ELR (cell line): ENCODE data around the gene NLGN4Y.

ENCODE experiments used
- DNase-seq: peaks from one replicate; pipeline ENCODE4 v3.0.0-alpha.2; 2015; ENCODE audit warnings: low read depth

NLGN4Y gene

DNA sequence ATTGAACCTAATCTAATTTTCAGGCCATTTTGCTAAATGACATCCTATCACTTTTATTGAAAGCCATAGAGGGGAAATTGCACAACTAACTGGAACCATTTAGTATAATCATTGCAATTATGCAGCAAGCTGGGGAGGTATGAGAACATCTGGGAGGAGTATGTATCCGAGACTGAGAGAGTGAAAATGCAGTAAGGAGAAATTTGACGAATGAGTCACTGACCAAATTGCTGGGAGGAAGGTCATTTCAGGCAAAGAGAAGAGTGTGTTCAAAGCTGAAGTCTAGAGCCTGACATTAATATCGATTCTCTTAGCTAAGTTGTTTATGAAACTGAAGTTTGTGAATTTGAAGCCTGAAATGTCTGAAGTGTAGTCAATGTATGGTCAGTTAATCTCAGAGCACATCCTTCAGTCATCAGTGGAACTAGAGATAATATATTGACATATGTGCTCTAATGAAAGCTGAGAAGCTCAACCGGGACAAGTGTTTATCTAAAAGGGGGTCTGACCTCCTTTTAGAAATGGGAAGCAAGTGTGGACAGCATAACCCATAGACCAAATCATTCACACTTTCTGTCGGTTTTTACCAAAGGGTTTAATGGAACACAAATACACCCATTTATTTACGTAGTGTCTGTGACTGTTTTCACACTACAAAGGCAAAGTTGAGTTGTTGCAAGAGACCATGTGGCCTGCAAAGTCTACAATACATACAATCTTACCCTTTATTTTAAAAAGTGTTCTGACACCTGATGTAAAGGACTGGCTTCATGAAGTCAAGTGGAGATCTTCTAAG lies 120.0 kb downstream of the NLGN4Y start:
- peak; percentile 47 for DNase-seq

DNA sequence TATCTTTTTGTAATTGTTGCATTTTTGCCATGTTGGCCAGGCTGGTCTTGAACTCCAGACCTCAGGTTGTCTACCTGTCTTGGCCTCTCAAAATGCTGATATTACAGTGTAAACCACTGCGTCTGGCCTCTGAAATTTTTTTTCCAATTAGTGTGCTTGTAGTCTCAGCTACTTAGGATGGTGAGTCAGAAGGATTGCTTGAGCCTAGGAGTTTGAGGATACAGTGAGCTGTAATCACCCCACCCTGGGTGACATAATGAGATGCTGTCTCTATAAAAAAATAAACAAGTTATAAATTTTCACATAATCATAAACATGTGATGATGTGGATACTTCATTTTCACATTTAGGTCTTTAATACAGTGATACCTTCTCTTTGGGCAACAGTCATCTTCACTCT lies 154.9 kb downstream of the NLGN4Y start:
- DNase-seq, result peak; percentile 0

DNA sequence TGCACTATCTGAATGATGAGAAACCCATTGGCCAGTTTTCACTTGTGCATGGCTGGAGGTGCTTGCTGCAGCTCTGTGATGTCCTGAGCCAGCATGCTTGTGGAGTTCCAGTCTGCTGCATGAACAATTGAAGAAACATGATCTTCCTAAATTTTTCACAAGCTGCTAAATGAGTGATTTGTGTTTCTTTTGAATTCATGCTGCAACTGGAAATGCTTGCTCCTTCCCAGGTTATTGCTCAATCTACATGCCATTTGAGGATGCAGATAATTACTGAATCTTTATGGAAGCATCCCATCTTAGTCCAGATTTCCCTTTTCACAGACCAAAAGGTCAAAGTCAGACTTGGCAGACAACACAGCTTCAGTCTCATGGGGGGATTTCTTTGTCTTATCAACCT lies 170.2 kb downstream of the NLGN4Y start:
- no peak for DNase-seq

DNA sequence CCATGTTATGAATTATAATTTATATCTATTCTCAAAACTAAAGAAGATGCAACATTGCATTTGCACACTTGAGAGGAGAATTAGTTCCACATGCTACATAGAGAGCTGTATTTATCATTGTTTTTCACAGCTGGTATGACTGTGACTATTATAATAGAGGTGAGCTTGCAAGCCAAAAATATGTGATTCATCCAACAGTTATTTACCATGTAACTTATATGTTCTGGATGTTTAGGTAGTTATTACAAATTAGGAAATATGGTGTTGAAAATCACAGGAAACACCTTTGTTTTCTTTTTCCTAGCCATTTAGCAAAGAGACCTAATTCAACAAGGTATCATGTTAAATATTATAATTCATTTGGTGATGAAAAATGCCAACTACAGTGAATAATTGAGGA lies 183.8 kb downstream of the NLGN4Y start:
- DNase-seq, result no peak

DNA sequence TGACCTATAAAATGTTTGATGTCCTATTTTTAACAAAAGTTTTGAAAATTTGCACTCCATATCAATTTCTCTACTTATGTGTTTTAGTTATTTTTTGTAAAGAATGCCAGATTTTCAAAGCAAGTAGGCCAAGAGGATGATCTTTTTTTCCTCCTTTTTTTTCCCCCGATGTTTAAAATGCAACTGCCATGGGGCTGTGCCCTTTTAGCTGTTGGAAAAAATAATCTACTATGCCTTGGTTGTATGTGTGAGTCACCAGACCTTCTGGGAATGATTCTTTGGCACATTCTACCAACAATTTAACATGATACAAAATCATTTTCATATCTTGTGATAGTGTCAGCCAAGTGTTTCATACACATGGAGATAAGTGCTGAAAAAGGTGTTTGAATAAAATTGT lies 217.3 kb downstream of the NLGN4Y start:
- DNase-seq, result no peak

DNA sequence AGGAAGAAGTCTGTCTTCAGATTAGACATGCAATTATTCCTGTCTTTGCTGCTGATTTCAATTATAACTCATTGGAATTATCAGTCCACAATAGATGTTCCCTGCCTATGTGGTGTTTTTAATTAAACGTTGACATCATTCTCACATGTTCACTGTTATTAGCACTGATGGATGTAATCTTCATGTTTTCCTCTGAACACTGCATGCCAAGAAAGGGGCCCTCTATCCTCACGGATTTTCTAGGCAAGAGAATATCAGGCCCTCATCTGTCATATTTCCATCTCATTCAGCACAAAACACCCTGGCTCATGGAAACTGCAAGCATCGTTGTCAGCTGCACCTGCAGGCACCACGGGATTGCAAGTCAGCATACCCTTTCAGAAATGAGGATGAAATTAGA lies 224.0 kb downstream of the NLGN4Y start:
- DNase-seq, result no peak

DNA sequence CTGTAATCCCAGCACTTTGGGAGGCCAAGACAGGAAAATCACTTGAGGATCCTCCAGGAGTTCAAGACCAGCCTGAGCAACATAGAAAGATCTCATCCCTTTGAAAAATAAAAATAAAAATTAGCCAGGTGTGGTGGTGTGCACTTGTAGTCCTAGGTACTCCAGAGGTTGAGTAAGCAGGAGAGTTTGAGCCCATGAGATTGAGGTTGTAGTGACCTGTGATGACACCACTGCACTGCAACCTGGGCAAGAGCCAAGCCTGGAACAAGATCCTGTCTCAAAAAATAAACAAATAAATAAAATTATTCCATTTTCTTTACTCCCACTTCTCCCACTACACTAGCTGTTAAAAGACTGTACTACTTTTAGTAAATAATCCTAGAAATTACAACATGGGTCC lies 231.2 kb downstream of the NLGN4Y start:
- DNase-seq, result no peak

DNA sequence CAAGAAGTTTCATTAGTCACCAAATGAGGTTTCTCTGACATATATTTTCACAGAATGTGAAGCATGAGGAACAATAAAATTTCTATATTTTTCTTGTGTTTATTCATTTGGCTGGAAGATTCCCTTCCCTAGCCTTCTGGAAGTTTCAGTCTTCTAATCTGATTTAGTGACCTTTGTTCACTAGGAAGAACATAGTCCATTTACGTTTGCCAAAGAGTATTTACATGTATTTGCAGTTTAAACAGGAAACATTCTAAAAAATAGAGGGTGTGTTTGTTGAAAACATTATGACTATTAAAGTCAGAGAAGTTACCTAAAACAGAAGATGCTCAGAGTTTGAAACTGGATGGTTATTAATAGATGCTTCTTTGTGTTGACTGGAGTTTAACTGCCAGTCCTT lies 238.6 kb downstream of the NLGN4Y start:
- DNase-seq, result no peak

DNA sequence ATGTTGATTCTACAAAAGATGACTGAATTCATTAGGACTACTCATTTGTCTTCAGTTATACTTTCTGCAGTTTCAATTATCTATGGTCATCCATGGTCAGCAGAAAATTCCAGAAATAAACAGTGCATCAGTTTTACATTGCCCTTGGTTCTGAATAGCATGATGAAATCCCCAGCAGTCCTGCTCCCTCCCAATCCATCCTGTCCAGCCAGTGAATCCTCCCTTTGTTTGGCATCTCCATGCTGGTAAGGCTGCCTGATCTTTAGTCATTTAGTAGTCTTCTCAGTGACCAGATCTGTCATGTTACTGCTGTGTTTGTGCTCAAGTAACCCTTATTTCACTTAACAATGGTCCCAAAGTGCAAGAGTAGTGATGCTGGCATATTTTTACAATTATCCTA lies 239.3 kb downstream of the NLGN4Y start:
- DNase-seq, result no peak

DNA sequence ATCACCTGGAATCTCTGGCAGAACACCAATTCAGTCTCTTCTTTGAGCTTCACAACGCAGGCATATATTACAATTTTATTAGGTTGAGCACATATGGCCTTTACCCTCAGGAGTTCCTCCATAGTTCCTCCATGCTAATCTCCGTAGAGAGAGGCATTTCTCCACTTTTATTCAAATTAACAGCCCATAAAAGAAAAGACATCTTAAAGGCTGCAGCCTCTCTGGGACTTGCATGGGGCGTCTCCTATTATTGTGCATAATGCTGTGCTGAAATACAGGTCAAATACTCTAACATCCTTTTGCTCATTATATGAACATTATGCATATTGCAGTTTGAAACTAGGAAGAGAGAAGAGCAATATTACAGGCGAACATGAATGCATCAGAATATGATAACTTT lies 253.9 kb downstream of the NLGN4Y start:
- DNase-seq, result no peak

DNA sequence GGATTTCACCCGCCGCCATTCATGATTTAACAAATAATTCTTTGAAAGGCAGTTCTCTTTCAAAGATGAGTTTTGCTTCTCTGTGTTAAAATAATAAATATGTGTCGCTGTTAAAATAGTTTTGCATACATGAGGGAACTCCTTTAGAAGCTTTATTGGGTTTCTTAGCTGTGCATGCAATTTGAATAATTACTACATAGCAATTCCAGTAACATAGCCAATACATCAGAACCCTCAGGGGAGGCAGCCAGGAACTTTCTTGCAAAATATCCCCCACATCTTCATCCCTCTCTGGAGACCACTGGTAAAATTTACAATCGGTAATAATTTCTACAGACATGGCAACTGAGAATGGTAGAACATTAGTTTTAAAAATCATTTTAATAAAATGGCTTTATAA lies 268.8 kb downstream of the NLGN4Y start:
- DNase-seq, result no peak

DNA sequence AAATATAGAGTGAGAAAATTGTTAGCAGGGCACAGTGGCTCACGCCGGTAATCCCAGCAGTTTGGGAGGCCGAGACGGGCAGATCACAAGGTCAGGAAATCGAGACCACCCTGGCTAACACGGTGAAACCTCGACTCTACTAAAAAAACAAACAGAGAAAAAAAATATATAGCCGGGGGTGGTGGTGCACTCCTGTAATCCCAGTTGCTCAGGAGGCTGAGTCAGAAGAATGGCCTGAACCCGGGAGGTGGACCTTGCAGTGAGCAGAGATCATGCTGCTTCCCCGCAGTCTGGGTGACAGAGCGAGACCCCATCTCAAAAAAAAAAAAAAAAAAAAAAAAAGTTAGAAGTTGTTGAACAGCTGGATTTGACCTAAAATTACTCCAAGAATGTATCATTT lies 269.3 kb downstream of the NLGN4Y start:
- peak; percentile 11 for DNase-seq

DNA sequence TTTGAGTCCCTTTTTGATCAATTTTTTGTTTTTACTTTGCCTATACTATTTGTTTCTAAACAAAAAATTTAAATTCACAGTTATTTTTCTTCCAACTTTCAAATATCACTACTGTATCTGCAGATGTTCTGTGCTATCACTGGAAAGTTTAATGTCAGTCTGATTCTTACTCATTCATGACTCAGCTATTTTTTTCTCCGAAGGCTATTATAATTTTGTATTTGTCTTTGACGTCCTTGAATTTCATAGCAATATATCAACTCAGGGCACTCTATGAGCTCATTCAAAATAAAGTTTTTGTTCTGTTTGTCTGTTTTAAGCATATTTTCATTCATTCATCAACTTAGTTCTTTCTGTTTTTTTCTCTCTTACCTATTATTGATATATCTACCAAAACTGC lies 273.7 kb downstream of the NLGN4Y start:
- DNase-seq, result peak; percentile 30

DNA sequence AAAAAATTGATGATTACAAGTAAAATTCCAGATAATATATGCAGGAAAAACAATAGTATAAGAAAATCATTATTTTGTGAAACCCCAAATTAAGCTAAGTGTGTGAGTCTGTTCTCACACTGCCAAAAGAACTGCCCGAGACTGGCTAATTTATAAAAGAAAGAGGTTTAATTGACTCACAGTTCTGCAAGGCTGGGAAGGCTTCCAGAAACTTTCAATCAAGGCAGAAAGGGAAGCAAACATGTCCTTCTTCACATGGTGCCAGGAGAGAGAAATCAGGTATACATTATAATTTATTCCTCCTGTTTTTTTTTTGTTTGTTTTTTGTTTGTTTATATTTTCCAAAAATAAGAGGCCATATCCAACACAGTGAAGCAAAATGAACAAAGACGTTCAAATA lies 276.8 kb downstream of the NLGN4Y start:
- DNase-seq, result no peak

DNA sequence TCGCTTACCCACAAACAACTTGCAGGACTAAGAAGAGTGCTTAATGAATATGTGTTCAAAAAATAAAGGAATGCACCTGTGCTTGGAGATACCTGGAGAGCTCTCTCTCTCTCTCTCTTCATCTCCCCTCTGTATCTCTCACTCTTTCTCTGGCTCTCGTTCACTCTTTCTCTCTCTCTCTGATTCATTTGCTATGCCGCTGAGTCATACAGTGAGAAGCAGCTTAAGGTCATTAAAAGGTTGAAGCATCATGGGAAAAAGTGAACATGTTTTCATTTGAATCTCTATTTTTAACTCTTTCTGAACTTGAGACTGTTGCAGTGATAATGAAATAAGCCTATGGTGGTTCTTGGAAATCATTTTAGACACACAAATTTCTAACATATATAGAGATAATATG lies 277.8 kb downstream of the NLGN4Y start:
- DNase-seq, result peak; percentile 65

DNA sequence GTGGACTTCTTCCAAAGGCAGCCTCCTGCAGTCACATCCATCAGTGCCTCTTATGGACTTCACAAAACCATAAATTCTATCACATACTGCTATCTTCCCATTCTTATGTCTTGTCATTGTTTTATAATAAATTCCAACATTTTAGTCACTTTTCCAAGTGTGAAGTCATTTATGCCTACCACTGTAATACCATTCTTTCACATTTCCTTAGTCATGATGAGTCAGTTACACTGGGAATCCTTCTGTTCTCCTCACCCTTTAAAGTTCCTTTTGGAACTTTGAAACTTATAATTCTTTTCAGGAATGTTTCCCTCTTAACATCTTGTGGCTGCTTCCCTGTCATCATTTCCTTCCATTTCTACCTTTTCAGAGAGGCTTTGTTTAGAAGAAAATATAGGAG lies 279.7 kb downstream of the NLGN4Y start:
- DNase-seq, result peak; percentile 61

DNA sequence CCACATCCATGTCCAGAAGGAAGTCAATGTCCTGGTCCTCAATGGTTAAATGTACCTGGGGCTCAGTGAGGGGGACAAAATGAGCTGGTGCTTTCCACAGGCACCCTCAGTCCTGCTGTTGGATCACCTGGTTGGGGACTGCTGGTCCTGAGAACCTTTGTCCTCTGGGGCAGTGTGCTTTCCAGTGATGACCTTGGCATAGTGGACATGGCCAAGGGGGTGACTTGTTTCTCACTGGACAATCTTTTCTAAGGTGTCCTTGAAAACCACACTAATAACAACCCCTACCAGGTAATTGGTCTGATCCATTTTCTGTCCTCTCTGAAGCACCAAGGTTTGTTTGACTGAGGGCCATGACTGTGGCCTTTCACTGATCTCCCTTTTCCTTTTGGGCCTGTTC lies 294.1 kb downstream of the NLGN4Y start:
- DNase-seq, result no peak

DNA sequence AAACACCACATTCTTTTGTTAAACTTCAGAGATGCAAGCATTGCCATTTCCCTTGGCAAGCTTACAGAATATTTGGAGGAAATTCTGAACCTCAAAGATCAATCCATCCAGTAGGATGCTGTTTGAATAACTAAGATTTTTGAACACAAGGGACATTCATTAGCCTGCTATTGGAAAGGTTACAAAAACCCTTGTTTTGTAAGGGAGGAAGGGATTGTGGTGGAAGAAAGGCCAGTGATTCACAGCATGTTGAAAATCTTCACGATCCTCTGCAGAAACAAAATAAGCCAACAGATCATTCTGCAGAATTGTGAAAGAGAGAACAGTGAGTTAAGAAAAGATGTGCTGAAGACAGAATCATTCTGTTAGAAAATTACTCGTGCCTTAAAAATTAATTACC lies 297.9 kb downstream of the NLGN4Y start:
- peak; percentile 18 for DNase-seq

DNA sequence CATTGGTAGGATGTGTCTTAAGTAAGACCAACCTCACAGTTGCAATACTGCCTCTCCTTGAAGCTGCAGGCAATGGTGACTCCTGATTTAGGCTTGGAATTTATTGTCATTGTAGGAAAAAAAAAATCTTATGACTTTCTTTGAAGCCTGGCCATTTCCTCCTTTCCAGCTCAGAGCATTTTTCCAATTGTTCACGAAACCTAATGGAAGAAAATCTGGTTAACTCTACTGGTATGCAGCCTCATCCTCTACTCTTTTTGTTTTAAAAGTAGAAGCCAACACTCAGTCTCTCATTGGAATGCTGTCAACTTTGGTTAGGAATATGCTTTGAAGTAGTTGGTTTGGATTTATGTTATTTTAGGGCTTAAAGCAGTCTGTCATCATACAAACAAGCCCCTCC lies 298.6 kb downstream of the NLGN4Y start:
- no peak for DNase-seq

DNA sequence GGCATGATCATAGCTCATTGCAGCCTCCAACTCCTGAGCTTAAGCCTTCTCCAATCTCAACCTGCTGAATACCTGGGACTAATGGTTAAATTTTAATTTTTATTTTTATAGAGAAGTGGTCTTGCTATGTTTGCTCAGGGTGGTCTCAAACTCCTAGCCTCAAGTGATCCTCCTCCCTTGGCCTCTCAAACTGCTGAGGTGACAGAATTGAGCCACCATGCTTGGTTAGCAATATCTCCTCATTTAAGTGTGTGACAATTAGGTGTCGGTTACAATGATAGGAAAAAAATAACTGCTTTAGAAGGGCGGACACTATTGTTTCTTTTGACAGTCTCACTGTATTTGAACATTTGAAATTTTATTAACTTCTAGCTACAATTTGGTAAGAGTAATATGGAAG lies 300.3 kb downstream of the NLGN4Y start:
- no peak for DNase-seq

DNA sequence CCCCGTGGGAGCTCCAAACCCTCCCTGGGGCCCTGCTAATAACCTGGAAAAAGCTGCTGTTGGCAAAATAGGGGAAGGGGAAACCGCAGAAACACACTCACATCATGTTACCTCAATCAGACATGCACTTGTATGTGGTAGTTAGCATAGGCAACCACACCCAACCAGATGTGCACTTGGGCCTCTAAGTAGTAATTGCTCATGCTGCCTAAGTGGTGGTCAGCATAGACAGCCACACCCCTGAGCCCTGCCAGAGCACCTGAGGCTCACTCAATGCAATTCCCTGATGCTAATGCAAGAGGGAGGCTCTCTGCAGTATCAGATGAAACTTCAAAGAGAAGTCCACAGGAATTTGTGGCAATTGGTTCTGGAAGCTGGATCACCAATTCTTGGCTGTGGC lies 301.4 kb downstream of the NLGN4Y start:
- no peak for DNase-seq

DNA sequence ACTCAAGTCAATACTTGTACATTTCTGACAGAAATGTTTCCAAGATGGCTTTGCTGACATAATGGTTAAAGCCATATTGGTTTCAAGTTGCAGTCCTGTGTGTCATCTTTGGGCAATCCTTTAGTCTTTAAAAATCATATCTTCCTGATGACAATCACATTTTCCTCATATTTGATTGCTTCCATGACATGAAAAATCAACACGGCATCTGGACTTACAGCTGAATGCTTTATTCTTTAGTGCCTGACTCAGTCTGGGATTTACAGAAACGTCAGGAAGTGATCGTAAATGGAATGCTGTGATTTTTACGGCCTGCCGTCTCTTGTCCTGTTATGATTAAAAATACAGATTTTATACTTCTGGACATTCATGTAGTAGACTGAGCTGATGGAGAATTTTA lies 304.2 kb downstream of the NLGN4Y start:
- peak; percentile 65 for DNase-seq

DNA sequence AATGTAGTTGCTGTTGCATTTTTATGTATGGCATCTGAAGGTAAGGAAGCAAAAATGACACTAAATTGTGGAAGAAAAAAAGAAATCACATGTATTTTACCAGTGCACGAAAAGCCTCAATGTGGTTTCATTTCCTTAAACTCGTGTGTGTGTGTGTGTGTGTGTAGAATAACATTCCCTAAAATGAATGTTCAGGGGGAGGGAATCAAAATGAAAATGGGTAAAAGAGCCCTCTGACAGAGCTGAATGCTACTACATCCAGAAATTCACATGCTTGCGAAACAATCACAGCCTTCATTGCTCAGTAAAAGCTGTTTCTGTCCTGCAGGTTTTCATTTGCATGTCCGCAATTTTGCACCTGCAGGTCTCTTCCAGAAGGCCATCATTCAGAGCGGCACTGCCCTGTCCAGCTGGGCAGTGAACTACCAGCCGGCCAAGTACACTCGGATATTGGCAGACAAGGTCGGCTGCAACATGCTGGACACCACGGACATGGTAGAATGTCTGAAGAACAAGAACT lies 305.1 kb downstream of the NLGN4Y start:
- DNase-seq, result no peak
